K562 (cell line): ENCODE data around the gene MMEL1. TPM values are rescaled to one million over a fixed set of nuclear protein-coding genes. Genes with fewer than 3 reads are reported as not detected.

Experiments
- ATAC-seq: fragments of 200-7000 bp; cut with Tn5 transposase; 3 replicates; pipeline ENCODE4 v1.9.1; 2020; ENCODE audit warnings: moderate library complexity
- BruUV-seq: library from RNA; stranded (reverse); fragments of 400-500 nt; replicated peaks from 2 replicates; lab custom pipeline; 2021; lab: Mats Ljungman, UMichigan
- CTCF ChIA-PET: fragments of 300-600 bp; formaldehyde crosslinking; extraction: SDS; loops from one replicate; lab custom pipeline; 2021; ENCODE audit warnings: low intra/inter-chr PET ratio; lab: Yijun Ruan, JAX
- POLR2A ChIA-PET: fragments of 300-600, 350-650 bp; sonication (Branson Sonifier 250); formaldehyde crosslinking; extraction: SDS; loops from one replicate; lab custom pipeline; 2021; ENCODE audit warnings: antibody characterized with exemption, inconsistent platforms; lab: Yijun Ruan, JAX
- DNase-seq, 4 experiments: peaks; one replicate each; pipeline versions ENCODE4 v3.0.0 to v3.0.0-alpha.2; 2011 to 2018; ENCODE audit warnings: low spot score in 3 of 4, mixed read lengths in 3 of 4; ENCODE audit errors: extremely low read depth in 1 of 4
- FAIRE-seq: peaks from 2 replicates; lab custom pipeline; 2011; peaks lifted over from hg19 to GRCh38; lab: Jason Lieb, UNC
- H2AFZ ChIP-seq: 2 replicates; pipeline ENCODE4 v1.6.0; 2011; ENCODE audit warnings: low read depth, low read length, control low read depth, inconsistent platforms
- H3K27ac ChIP-seq: fragments of 200-600 bp; 3 replicates; pipeline ENCODE4 v1.8.0; 2011; ENCODE audit warnings: low read depth, mild to moderate bottlenecking, control low read depth, inconsistent platforms, low read length, moderate library complexity, mixed read lengths; ENCODE audit errors: extremely low read depth
- H3K27me3 ChIP-seq, 2 experiments: fragments of 300-600 bp in 1 of 2; 2 replicates in 1 of 2; 3 replicates in 1 of 2; pipeline versions ENCODE4 v1.6.0 to v1.8.0; 2011; ENCODE audit warnings: inconsistent platforms in 2 of 2, low read length in 2 of 2, mild to moderate bottlenecking in 1 of 2, mixed read lengths in 1 of 2, moderate library complexity in 1 of 2; ENCODE audit not compliant: control insufficient read depth in 2 of 2, insufficient read depth in 2 of 2
- H3K36me3 ChIP-seq: fragments of 300-600 bp; 3 replicates; pipeline ENCODE4 v1.8.0; 2011; ENCODE audit warnings: mild to moderate bottlenecking, low read length, inconsistent platforms; ENCODE audit not compliant: control insufficient read depth, insufficient read depth
- H3K4me1 ChIP-seq, 2 experiments: fragments of 200-600 bp in 1 of 2; replicated peaks in 1 of 2; 2 replicates in 1 of 2; 3 replicates in 1 of 2; pipeline versions ENCODE4 v1.5.1 to v1.8.0; 2011; ENCODE audit warnings: inconsistent platforms in 2 of 2, low read length in 2 of 2, mild to moderate bottlenecking in 1 of 2, mixed read lengths in 1 of 2, moderate library complexity in 1 of 2; ENCODE audit not compliant: control insufficient read depth in 2 of 2, insufficient read depth in 2 of 2
- H3K4me2 ChIP-seq: 2 replicates; pipeline ENCODE4 v1.6.1; 2011; ENCODE audit warnings: low read length, control low read depth, inconsistent platforms, mixed read lengths; ENCODE audit not compliant: insufficient read depth
- H3K4me3 ChIP-seq: fragments of 200-600 bp; sonication (generic), shearing (Covaris generic); 2 replicates; pipeline ENCODE4 v1.5.1; 2016; ENCODE audit warnings: control low read depth, inconsistent platforms
- H3K79me2 ChIP-seq: fragments of 200-600 bp; 3 replicates; pipeline ENCODE4 v1.8.0; 2011; ENCODE audit warnings: low read length, inconsistent platforms; ENCODE audit not compliant: control insufficient read depth, insufficient read depth
- H3K9ac ChIP-seq, 2 experiments: 2 replicates each; pipeline versions ENCODE4 v1.6.0 to v1.6.1; 2011; ENCODE audit warnings: low read depth in 2 of 2, low read length in 2 of 2, control low read depth in 1 of 2, inconsistent platforms in 1 of 2, mild to moderate bottlenecking in 1 of 2, mixed read lengths in 1 of 2; ENCODE audit not compliant: insufficient read depth in 1 of 2
- H3K9me1 ChIP-seq: one replicate; pipeline ENCODE4 v1.6.0; 2011; ENCODE audit warnings: inconsistent platforms, mild to moderate bottlenecking, low read length, moderate library complexity; ENCODE audit not compliant: control insufficient read depth, insufficient read depth
- H3K9me3 ChIP-seq: replicated peaks from 2 replicates; pipeline ENCODE4 v1.5.1; 2011; ENCODE audit warnings: low read depth, low read length, inconsistent platforms; ENCODE audit not compliant: control insufficient read depth, insufficient read depth
- H4K20me1 ChIP-seq: replicated peaks from 2 replicates; pipeline ENCODE4 v1.6.1; 2011; ENCODE audit warnings: low read length, inconsistent platforms, mixed read lengths; ENCODE audit not compliant: control insufficient read depth, insufficient read depth
- ATF7 ChIP-seq: fragments of 450-650 bp; IDR thresholded peaks from 2 replicates; pipeline ENCODE4 v1.7.1; 2014; ENCODE audit warnings: mild to moderate bottlenecking, moderate library complexity
- HIVEP1 ChIP-seq: fragments of 250-450 bp; sonication (Bioruptor Pico); IDR thresholded peaks from 2 replicates; pipeline ENCODE4 v1.4.0; 2020; ENCODE audit warnings: mild to moderate bottlenecking
- ZNF263 ChIP-seq: sonication (generic); formaldehyde crosslinking; IDR thresholded peaks from 2 replicates; pipeline ENCODE4 v1.8.0; 2022; ENCODE audit warnings: mild to moderate bottlenecking, missing genetic modification reagents, borderline replicate concordance
- ZNF444 ChIP-seq: fragments of 250-450 bp; sonication (Bioruptor Pico); IDR thresholded peaks from 2 replicates; pipeline ENCODE4 v1.4.0; 2020; ENCODE audit warnings: mild to moderate bottlenecking, moderate library complexity
- WGBS: fragments of 100-300 bp; shearing (Covaris generic); methylation state at CpG from one replicate; pipeline ENCODE4 v1.1.6; 2016; ENCODE audit warnings: low coverage, mixed read lengths; ENCODE audit not compliant: insufficient coverage; ENCODE audit errors: missing lambda C conversion rate; 5-methylcytosine and 5-hydroxymethylcytosine counted together
- in situ Hi-C: fragments of 300-500 bp; cut with MboI; formaldehyde crosslinking; loops from 4 replicates; pipeline ENCODE4 v1.15.0; 2018; ENCODE audit warnings: inconsistent platforms, mixed read lengths
- intact Hi-C: fragments of 100-400 bp; cut with micrococcal nuclease; formaldehyde crosslinking; loops from 2 replicates; pipeline ENCODE4 v1.14.2; 2022
- polyA plus RNA-seq, 8 experiments: library from polyadenylated mRNA; depleted of rRNA in 4 of 8; stranded (reverse) in 5 of 8; unstranded in 3 of 8; fragments of >200 nt; fragmentation: Nextera tagmentation in 2 of 8; fragmentation: Illumina TruSeq in 1 of 8; extraction: Ambion mirVana in 2 of 8; extraction: Trizol in 1 of 8; gene quantifications; 2 replicates each; pipeline versions ENCODE4 v1.2.1 to v1.2.3, GENCODE V29; 2011 to 2014; ENCODE audit warnings: inconsistent platforms in 1 of 8, missing spikeins in 1 of 8
- total RNA-seq, 7 experiments: library from RNA; depleted of rRNA in 6 of 7; stranded (reverse); fragments of >200 nt in 6 of 7; fragmentation: Illumina TruSeq in 2 of 7; extraction: Trizol in 2 of 7; gene quantifications; 2 replicates each; pipeline versions ENCODE4 v1.2.1 to v1.2.3, GENCODE V29; 2011 to 2021; ENCODE audit warnings: low replicate concordance in 1 of 7
- TF ChIP-seq, protein P1 (sequence below): fragments of 250-450 bp; sonication (Bioruptor Pico); IDR thresholded peaks from 2 replicates; pipeline ENCODE4 v1.4.0; 2020; ENCODE audit warnings: borderline replicate concordance
- TF ChIP-seq, protein P2 (sequence below): fragments of 250-450 bp; sonication (Bioruptor Pico); IDR thresholded peaks from 2 replicates; pipeline ENCODE4 v1.4.0; 2020; ENCODE audit warnings: mild to moderate bottlenecking, moderate library complexity

Gene MMEL1
- total and polyA plus RNA-seq, 9 of the 15 experiments (the other 6 are each of a cell fraction or from before 2014, with no cell fraction given) = not detected

DNA sequence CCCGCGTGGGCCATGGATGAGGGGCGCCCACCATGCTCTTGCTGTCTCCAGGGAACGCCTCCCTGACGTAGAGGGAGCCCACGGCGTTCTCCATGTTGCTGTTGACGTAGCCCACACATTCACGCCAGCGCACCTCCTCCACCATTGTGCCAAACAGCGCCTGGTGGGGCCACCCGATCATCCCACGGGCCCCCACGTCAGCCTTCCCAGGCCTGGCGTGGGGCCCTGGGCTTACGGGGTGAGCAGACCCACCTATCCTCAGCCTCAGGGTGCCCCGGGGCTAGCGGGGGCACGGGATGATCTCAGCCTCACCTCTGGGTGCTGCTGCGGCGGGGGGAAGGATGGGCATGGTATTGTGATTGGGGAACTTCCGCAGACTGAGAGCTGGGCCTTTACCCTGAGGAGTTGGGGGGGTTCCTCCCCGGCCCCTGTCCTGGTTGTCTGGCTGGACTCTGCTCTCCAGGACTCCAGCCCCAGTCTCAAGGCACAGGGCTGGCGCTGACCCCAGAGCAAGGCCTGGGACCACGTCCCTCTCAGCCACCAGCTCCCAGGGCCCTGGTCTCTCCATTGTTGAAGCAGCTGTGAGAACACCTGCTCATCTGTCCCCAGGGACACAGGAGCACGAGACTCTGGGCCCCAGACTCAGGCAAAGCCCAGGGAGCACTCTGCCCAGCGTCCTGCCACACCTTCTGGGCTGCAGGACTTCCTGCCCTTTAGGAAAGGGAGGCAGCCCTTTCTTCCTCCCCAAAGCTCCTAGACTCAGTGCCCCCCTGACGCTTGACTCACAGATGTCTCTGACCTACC is 36.1 kb downstream of the MMEL1 start:
- no peaks in the 10 kb centered on the region for H3K9me3 ChIP-seq
- no peak overlapping the region for H3K4me3 ChIP-seq
- TF ChIP-seq HIVEP1 (no peak), ZNF263 (CRISPR knock-in tag) (0 out of 2 replicates have a peak, but pooled peaks have one; percentile 57), ZNF444 (CRISPR knock-in tag) (no peak), ATF7 (no peak)
- TF ChIP-seq, protein P1, sequence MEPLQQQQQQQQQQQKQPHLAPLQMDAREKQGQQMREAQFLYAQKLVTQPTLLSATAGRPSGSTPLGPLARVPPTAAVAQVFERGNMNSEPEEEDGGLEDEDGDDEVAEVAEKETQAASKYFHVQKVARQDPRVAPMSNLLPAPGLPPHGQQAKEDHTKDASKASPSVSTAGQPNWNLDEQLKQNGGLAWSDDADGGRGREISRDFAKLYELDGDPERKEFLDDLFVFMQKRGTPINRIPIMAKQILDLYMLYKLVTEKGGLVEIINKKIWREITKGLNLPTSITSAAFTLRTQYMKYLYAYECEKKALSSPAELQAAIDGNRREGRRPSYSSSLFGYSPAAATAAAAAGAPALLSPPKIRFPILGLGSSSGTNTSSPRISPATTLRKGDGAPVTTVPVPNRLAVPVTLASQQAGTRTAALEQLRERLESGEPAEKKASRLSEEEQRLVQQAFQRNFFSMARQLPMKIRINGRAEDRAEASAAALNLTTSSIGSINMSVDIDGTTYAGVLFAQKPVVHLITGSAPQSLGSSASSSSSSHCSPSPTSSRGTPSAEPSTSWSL (CRISPR knock-in tag) = no peak
- TF ChIP-seq, protein P2, sequence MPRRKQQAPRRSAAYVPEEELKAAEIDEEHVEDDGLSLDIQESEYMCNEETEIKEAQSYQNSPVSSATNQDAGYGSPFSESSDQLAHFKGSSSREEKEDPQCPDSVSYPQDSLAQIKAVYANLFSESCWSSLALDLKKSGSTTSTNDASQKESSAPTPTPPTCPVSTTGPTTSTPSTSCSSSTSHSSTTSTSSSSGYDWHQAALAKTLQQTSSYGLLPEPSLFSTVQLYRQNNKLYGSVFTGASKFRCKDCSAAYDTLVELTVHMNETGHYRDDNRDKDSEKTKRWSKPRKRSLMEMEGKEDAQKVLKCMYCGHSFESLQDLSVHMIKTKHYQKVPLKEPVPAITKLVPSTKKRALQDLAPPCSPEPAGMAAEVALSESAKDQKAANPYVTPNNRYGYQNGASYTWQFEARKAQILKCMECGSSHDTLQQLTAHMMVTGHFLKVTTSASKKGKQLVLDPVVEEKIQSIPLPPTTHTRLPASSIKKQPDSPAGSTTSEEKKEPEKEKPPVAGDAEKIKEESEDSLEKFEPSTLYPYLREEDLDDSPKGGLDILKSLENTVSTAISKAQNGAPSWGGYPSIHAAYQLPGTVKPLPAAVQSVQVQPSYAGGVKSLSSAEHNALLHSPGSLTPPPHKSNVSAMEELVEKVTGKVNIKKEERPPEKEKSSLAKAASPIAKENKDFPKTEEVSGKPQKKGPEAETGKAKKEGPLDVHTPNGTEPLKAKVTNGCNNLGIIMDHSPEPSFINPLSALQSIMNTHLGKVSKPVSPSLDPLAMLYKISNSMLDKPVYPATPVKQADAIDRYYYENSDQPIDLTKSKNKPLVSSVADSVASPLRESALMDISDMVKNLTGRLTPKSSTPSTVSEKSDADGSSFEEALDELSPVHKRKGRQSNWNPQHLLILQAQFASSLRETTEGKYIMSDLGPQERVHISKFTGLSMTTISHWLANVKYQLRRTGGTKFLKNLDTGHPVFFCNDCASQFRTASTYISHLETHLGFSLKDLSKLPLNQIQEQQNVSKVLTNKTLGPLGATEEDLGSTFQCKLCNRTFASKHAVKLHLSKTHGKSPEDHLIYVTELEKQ (CRISPR knock-in tag) = no peak
- H3K27ac ChIP-seq = no peak overlapping the region
- 12% methylated on average over 27 of the region's 28 CpGs for WGBS
- H3K9ac ChIP-seq = peak overlapping the region in 1 of 2 experiments; percentile 45; a peak in 1 of 4 replicates
- H3K79me2 ChIP-seq = no peaks in the 10 kb centered on the region
- ChIA-PET POLR2A (interaction anchor here (0.6 to 1.2 kb wide), 3 partner anchors 11 to 89 kb away, joined by 3 to 5 read pairs (median 4); no protein-coding TSS in a partner anchor), CTCF (no interaction called here)
- ATAC-seq (no peak; the same call in 1 of the 3 replicates), DNase-seq (no peak), FAIRE-seq (no peak)
- H4K20me1 ChIP-seq = 0 out of 2 replicates have a peak, but pooled peaks cover 9% of the 10 kb centered on the region
- H3K4me1 ChIP-seq = peaks cover 0 to 52% of the 10 kb centered on the region in 2 experiments; a peak in 2 of 5 replicates
- peaks cover 20 to 59% of the 10 kb centered on the region in 2 experiments; a peak in 4 of 5 replicates for H3K27me3 ChIP-seq
- no TSS peak for BruUV-seq
- intact Hi-C loops (no loop called here), in situ Hi-C loops (no loop called here)
- H3K36me3 ChIP-seq = no peaks in the 10 kb centered on the region
- no peak overlapping the region for H3K4me2 ChIP-seq
- H3K9me1 ChIP-seq = no peaks in the 10 kb centered on the region
- H2AFZ ChIP-seq = no peak overlapping the region
